ENCODE results near the gene HEY2.
"Not testable (repeated sequence)": the region's sequence is repeated elsewhere in the genome, so short reads cannot be mapped to it uniquely, and the experiment has no call there.

HEY2 gene

DNA sequence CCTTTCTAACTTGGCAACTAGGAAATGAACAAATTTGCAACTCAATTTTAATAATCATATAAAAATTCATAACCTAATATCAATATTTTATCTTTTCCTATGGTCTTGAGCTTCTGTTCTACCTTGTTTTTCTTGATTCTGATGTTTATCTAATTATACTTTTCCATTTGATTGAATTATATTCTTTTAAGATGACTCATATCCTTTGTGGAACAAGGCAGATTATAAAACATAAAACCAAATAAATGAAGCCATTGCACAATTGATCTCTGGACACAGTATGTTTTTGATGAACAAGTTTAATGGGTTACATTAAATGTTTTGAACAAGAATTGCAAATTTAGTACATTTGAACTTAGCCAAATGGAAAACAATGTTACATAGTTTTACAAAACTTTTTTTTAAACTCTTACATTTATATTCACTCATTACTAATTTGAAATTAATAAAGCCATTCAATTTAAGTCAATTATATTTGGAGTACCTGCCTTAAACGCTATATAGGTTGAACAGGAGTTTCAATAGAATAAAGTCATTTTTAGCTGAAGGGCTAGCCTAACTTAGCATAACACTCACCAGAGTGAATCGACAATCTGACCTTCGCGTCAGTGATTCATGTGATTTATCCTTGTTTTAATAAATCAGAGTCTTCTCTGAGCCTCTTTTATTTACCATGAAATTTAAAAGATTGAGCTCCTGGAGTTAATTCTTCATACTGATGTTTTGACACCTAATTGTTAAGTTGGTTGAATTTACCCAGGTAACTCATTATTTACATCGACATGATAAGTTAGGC, 45.1 kb downstream of the HEY2 start:
- no peak for DNase-seq (ENCODE audit: extremely low read depth in 1 of 2, low read depth in 1 of 2)

- no peak for DNase-seq (ENCODE audit: extremely low read depth in 1 of 2, low read depth in 1 of 2)
These were observed 45.9 kb downstream of the HEY2 start for GRCh38 chr6:125795301-125795700.

DNA sequence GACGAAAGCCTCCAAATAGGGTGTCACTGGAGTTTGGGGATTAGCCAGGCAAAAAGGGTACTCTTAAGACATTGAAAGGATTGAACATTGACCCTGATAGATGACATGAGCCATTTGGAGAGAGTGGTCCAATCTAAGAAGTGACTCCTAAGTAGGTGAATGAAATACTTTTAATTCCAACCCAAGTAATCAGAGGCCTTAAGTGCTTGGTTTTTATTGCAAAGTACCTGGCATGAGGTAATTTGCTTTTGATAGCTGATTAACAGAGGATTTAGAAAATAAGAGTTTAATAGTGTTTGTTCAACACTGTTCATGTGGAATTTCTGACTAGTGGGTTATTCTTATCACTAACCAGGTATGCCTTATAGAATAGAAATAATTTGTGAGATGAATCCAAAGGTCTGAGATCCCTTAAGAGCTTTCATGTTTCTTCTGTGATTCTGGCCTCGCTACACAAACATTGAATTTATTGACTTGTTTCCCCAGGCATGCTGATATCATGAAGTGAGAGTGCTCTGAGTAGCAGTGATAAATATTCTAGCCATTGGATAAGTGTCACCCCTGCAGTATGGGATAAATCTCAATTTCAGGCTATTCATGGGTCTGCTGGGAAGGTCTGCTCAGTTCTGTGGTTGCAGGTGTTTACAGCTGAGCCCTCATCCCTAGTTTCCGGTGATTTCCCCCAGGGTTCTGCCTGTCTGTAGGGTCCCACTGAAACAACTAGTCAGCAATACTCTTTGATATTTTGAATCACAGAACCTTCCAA, 47.9 kb downstream of the HEY2 start:
- no peak for DNase-seq (ENCODE audit: extremely low read depth in 1 of 2, low read depth in 1 of 2)

- no peak for DNase-seq (ENCODE audit: extremely low read depth in 1 of 2, low read depth in 1 of 2)
These were observed 48.5 kb downstream of the HEY2 start for GRCh38 chr6:125797886-125798444.

- no peak for DNase-seq (ENCODE audit: extremely low read depth in 1 of 2, low read depth in 1 of 2)
These were observed 49.5 kb downstream of the HEY2 start for GRCh38 chr6:125798734-125799508.

GRCh38 chr6:125802383-125802782, 53.0 kb downstream of the HEY2 start:
- no peak for DNase-seq (ENCODE audit: extremely low read depth in 1 of 2, low read depth in 1 of 2)

DNA sequence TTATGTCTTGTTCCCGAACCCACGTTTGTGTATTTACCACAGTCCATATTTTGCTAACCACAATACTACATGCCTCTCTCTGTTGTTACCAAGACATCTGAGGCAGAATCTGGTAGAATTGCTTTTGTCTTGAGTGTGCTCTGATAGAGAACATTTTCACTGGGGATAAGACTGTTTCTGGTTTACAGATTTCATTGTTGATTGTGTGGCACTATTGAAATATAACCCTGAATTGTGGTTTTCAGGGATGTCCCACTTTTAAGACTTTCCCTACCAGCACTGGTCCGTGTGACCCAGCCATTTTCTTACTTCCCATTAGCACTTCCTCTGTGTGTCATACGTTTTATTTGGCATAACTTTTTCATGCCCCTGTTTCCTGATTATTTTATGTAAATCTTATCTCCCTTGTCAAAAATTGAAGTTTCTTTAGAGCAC, 53.5 kb downstream of the HEY2 start:
- DNase-seq (ENCODE audit: extremely low read depth in 1 of 2, low read depth in 1 of 2): no peak

DNA sequence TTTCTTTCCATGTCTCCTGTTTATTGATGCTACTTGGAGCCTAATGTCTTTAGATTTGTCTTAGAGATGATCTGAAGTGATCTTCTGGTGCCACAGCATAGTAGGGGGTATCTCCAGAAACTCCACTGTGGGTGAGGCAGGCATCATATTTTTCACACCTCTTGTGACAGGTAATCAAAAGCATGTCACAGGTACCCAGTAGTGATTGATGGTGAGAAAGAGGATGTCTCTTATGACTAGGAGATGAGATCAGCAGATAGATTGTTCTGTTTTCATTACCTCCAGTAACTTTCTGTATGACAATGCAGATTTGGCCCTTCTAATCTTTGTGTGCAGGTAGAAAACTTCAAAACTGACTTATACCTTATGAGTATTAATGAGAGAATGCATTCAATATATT, 54.8 kb downstream of the HEY2 start:
- no peak for DNase-seq (ENCODE audit: extremely low read depth in 1 of 2, low read depth in 1 of 2)

DNA sequence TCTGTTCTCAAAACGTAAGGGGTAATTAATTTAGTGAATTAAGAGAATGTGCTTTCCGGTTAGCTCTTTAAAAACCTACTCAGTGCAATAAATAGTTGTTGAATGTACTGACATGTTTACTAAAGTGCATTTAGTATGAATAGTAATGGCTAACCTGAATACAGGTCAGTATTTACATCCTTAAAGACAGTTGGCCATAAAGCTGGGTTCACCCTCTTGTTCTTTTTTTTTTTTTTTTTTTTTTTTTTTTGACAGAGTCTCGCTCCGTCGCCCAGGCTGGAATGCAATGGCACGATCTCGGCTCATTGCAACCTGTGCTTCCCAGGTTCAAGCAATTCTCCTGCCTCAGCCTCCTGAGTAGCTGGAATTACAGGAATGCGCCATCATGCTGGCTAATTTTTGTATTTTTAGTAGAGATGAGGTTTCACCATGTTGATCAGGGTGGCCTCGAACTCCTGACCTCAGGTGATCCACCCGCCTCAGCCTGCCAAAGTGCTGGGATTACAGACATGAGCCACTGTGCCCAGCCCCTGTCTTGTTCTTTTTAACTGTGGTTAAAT, 55.5 kb downstream of the HEY2 start:
- DNase-seq (ENCODE audit: extremely low read depth in 1 of 2, low read depth in 1 of 2): not testable (repeated sequence)

DNA sequence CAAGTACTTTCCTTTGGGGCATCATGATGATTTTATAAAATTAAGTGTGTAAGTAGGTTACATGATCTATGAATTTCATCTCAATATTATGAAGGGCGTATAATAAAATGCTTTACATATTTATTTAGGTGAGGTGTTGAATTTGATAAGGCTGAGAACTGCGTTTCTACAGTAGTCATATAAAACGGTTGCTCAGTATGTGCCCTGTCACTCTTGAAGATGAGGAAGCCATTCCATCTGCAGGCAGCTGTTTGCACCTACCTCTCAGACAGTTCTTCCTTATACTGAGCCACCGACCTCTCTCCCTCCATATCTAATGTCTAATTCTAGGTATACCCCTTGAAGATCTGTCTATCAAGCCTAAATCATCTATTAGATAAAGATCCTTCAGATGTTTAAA, 57.4 kb downstream of the HEY2 start:
- DNase-seq (ENCODE audit: extremely low read depth in 1 of 2, low read depth in 1 of 2): no peak

- no peak for DNase-seq (ENCODE audit: extremely low read depth in 1 of 2, low read depth in 1 of 2)
These were observed 57.9 kb downstream of the HEY2 start for GRCh38 chr6:125807293-125807692.

DNA sequence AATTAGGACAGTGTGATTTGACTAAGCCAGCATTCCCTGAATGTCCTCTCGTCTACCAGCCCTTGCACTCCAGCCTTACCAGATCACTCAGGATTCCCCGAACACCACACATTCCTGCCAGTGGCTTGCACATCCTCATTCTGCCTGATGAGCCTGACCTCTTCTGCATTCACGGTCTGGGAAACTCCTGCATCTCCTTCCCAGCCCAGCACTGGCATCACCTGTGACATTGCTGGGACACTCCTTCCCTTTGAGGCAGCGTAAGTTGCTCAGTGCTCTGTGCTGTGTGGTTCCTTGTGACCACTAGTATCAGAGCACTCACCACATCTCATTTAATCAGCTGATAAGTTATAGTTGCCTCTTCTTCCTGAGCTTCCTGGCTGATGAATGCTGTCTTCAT, 58.6 kb downstream of the HEY2 start:
- DNase-seq (ENCODE audit: extremely low read depth in 1 of 2, low read depth in 1 of 2): no peak

- DNase-seq (ENCODE audit: extremely low read depth in 1 of 2, low read depth in 1 of 2): no peak
These were observed 59.2 kb downstream of the HEY2 start for GRCh38 chr6:125808591-125808990.

GRCh38 chr6:125809570-125810170, 60.2 kb downstream of the HEY2 start:
- no peak for DNase-seq (ENCODE audit: extremely low read depth in 1 of 2, low read depth in 1 of 2)

DNA sequence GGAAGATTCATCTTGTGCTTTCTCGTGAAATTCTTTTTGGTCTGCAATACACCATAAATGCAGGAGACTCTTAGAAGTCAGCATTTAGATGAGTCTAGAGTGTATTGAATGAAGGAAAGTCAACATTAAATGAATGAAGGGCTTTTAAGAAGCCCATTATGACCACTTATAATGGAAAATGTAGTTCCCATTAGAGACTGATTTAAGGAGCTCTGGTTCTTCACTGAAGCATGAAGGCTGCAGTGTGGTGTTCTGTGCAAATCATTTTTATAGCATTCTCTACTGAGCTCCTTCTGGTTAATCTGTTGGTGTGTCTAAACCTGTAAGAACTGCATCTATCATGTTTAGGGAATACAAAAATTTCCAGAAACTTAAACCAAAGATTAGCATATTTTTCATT, 61.0 kb downstream of the HEY2 start:
- no peak for DNase-seq (ENCODE audit: extremely low read depth in 1 of 2, low read depth in 1 of 2)

Measured in activated CD8-positive, alpha-beta memory T cell treated with anti-CD3 and anti-CD28 coated beads for 1 hour (primary cell).